Progenitor cell of endocrine pancreas (in vitro differentiated cells): ENCODE results near the gene NAT16. TPM values are rescaled to one million over a fixed set of nuclear protein-coding genes. Genes with fewer than 3 reads are reported as not detected.

Experiments used
- DNase-seq: peaks from one replicate; pipeline ENCODE4 v3.0.0; 2021; ENCODE audit warnings: low spot score; ENCODE audit not compliant: unreplicated experiment
- H3K27ac Mint-ChIP-seq: 2 replicates; pipeline ENCODE4 v1.8.0; 2021; ENCODE audit warnings: mild to moderate bottlenecking, moderate library complexity, mixed read lengths
- H3K27me3 Mint-ChIP-seq: 2 replicates; pipeline ENCODE4 v1.8.0; 2021; ENCODE audit warnings: mixed read lengths
- H3K36me3 Mint-ChIP-seq: 2 replicates; pipeline ENCODE4 v1.8.0; 2022; ENCODE audit warnings: mixed read lengths; ENCODE audit not compliant: insufficient read depth
- H3K4me1 Mint-ChIP-seq: 2 replicates; pipeline ENCODE4 v1.8.0; 2021; ENCODE audit warnings: low read depth, mixed read lengths
- H3K4me3 Mint-ChIP-seq: 2 replicates; pipeline ENCODE4 v1.8.0; 2021; ENCODE audit warnings: low read depth, mild to moderate bottlenecking, moderate library complexity, mixed read lengths
- H3K9me3 Mint-ChIP-seq: 2 replicates; pipeline ENCODE4 v1.8.0; 2021; ENCODE audit warnings: low read depth, mixed read lengths
- total RNA-seq: library from RNA; stranded (reverse); gene quantifications from 2 replicates; pipeline ENCODE4 v1.2.1, GENCODE V29; 2021
- TF ChIP-seq, protein P1 (sequence below): fragments of 200-600 bp; sonication (generic); IDR thresholded peaks from one replicate; pipeline ENCODE4 v1.5.0; 2021; ENCODE audit warnings: antibody characterized with exemption, mild to moderate bottlenecking; ENCODE audit not compliant: unreplicated experiment

The NAT16 gene
- total RNA-seq, 1 donor from 2014 or later = not detected

GRCh38 chr7:101125989-101126650, 54.0 kb downstream of the NAT16 start:
- no peak for DNase-seq
- H3K27ac Mint-ChIP-seq = no peak overlapping the region
- TF ChIP-seq, protein P1, sequence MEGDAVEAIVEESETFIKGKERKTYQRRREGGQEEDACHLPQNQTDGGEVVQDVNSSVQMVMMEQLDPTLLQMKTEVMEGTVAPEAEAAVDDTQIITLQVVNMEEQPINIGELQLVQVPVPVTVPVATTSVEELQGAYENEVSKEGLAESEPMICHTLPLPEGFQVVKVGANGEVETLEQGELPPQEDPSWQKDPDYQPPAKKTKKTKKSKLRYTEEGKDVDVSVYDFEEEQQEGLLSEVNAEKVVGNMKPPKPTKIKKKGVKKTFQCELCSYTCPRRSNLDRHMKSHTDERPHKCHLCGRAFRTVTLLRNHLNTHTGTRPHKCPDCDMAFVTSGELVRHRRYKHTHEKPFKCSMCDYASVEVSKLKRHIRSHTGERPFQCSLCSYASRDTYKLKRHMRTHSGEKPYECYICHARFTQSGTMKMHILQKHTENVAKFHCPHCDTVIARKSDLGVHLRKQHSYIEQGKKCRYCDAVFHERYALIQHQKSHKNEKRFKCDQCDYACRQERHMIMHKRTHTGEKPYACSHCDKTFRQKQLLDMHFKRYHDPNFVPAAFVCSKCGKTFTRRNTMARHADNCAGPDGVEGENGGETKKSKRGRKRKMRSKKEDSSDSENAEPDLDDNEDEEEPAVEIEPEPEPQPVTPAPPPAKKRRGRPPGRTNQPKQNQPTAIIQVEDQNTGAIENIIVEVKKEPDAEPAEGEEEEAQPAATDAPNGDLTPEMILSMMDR = no peak

DNA sequence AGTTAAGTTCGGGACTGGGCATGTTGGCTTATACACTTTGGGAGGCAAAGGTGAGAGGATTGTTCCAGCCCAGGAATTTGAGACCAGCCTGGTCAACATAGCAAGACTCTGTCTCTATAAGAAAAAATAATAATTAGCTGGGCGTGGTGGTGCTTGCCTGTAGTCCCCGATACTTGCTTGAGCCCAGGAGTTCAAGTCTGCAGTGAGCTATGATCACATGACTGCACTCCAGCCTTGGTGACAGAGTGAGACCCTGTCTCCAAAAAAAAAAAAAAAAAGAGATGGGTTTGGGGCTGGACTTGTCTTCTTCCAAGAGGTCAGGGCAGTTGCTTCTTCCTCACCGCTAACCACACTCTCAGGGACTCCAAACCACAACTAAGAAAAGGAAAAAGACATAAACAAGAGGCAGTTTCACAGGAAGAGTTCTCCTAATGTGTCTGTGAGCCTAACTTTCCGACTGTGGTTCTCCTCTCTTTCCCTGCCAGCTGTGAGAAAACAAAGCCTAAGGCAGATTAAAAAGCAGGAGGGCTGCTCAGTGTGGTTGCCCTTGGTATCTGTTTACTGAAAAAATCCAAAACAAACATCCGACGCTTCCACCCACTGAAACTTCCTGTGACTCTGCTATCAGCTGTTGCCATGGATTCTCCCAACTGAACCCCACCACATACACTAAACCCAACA, 55.6 kb downstream of the NAT16 start:
- no peak overlapping the region for H3K27ac Mint-ChIP-seq
- peaks cover 25% of the 10 kb centered on the region for H3K4me1 Mint-ChIP-seq

More at GRCh38 chr7:101125989-101126650, 54.0 kb downstream of the NAT16 start:
- Mint-ChIP-seq H3K27me3 (peaks cover 34% of the 10 kb centered on the region), H3K4me3 (no peak overlapping the region), H3K4me1 (peaks cover 25% of the 10 kb centered on the region), H3K9me3 (no peaks in the 10 kb centered on the region), H3K36me3 (no peaks in the 10 kb centered on the region)

DNA sequence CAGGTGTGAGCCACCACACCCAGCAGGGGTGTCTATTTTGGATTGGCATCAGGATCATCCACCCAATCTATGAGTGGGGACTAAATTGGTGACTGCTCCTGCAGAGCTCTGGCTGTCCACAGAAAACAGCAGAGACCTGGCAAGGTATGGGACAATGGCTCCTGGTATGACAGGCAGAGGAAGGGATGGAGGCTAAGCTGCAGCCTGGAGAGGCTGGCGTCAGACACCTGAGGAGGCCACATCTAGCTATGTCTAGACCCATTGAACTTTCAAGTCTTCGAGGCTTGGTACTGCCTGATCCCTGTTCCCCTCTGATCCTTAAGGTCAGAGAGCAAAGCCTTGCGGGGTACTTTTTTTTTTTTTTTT, 56.4 kb downstream of the NAT16 start:
- H3K27ac Mint-ChIP-seq = no peak overlapping the region
- H3K27me3 Mint-ChIP-seq = peaks cover 31% of the 10 kb centered on the region
- no peak for DNase-seq
- H3K4me3 Mint-ChIP-seq = no peak overlapping the region
- peaks cover 25% of the 10 kb centered on the region for H3K4me1 Mint-ChIP-seq
- no peaks in the 10 kb centered on the region for H3K36me3 Mint-ChIP-seq
- TF ChIP-seq, protein P1 = no peak
- no peaks in the 10 kb centered on the region for H3K9me3 Mint-ChIP-seq

More for the DNA sequence above, 55.6 kb downstream of the NAT16 start:
- no peak for DNase-seq
- no peak overlapping the region for H3K4me3 Mint-ChIP-seq
- TF ChIP-seq, protein P1 = no peak
- H3K27me3 Mint-ChIP-seq = peaks cover 31% of the 10 kb centered on the region
- H3K9me3 Mint-ChIP-seq = no peaks in the 10 kb centered on the region
- H3K36me3 Mint-ChIP-seq = no peaks in the 10 kb centered on the region

DNA sequence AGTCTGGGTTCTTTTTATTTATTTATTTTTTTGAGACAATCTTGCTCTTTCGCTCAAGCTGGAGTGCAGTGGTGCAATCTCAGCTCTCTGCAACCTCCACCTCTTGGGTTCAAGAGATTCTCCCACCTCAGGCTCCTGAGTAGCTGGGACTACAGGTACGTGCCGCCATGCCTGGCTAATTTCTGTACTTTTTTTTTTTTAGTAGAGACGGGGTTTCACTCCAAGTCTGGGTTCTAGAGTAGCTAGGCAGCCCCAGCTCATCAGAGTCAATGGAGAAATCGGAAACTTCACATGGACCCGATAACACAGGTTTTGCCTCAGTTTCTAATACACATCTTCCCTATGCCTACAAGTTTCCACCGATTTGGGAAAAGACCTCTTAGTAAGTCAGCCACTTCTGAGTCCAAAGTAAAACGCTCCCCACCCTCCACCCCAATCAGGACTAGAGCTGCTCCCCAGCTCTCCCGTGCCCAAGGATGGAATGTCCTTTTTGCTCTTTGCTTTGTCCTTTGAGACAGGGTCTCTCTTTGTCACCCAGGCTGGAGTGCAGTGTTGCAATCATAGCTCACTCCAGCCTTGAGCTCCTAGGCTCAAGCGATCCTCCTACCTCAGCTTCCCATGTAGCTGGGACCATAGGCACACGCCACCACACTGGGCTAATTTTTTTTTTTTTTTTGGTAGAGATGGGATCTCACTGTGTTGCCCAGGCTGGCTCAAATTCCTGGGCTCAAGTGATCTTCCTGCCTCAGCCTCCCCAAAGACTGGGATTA, 57.0 kb downstream of the NAT16 start:
- Mint-ChIP-seq H3K9me3 (no peaks in the 10 kb centered on the region), H3K36me3 (no peaks in the 10 kb centered on the region), H3K27ac (no peak overlapping the region), H3K4me3 (no peak overlapping the region), H3K4me1 (peaks cover 25% of the 10 kb centered on the region), H3K27me3 (peaks cover 27% of the 10 kb centered on the region)
- no peak for DNase-seq
- TF ChIP-seq, protein P1 = no peak
